ENCODE data around the gene CMAS. TPM values are rescaled to one million over a fixed set of nuclear protein-coding genes. Genes with fewer than 3 reads are reported as not detected.
A peak's percentile ranks its signal among the peaks of the same experiment; 100 is the strongest.
"Not testable (repeated sequence)": the region's sequence is repeated elsewhere in the genome, so short reads cannot be mapped to it uniquely, and the experiment has no call there.

CMAS gene
- 100 to 1,000 TPM in 1 of 2 donors, 10 to 100 TPM in 1; 79.9 to 103 TPM for polyA plus RNA-seq

DNA sequence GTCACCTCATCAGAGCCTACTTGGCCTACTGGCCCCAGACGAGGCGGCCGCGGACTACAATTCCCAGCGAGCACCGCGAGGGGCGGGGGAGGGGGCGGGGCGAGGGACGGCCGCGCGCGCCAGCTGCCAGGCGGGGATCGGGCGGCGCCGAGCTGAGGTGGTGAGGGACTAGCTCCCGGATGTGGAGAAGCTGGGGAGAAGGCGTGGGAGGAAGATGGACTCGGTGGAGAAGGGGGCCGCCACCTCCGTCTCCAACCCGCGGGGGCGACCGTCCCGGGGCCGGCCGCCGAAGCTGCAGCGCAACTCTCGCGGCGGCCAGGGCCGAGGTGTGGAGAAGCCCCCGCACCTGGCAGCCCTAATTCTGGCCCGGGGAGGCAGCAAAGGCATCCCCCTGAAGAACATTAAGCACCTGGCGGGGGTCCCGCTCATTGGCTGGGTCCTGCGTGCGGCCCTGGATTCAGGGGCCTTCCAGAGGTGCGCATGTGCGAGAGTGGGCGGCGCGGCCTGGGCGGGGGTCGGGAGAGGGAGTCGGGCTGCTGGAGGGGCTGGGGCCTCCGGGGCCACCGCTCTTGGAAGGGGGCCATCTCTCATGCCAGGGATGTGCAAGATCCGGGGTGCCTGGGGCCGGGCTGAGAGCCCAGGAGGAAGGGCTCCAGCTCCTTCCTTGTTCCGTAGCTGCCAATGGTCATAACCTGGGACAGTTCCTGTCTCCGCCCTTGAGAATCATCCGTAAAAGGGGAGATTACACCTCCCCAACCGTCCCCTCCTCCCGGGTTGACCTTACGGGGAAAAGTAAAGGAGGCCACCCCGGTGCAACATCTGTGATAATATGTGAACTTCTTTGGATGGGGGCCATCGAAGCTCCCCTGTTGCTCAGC lies at the start of gene CMAS:
Gene CMAS, plus strand, starts transcription at position 129 of the 878 bp plus-strand sequence. Its CDS starts 86 bp downstream, at position 215.
- Histone ChIP-seq H3K27ac (ENCODE audit: low read depth in 2 of 2, low read length in 1 of 2) (peak within 1 kb of the TSS; percentile 95 to 97), H3K27me3 (ENCODE audit: control insufficient read depth in 1 of 2, insufficient read depth in 2 of 2, low read length in 2 of 2) (no peaks in the 10 kb centered on the region), H3K4me1 (ENCODE audit: control insufficient read depth in 2 of 2, insufficient read depth in 2 of 2, low read length in 1 of 2) (no peaks in the 10 kb centered on the region), H3K36me3 (ENCODE audit: control insufficient read depth in 2 of 2, insufficient read depth in 2 of 2, low read length in 1 of 2) (no peaks in the 10 kb centered on the region), H3K9me3 (ENCODE audit: control insufficient read depth in 2 of 2, insufficient read depth in 1 of 2, low read depth in 1 of 2, low read length in 1 of 2) (no peaks in the 10 kb centered on the region), H3K4me3 (ENCODE audit: low read depth in 1 of 2, low read length in 2 of 2) (peak within 1 kb of the TSS; percentile 89 to 96)
- 0% methylated on average over 54 to 64 of the region's 64 CpGs for WGBS, 2 donors

GRCh38 chr12:21998295-21998694 lies 47.7 kb upstream of the CMAS start:
- H3K4me3 ChIP-seq (ENCODE audit: low read depth in 1 of 2, low read length in 2 of 2), result no peak overlapping the region
- H3K27me3 ChIP-seq (ENCODE audit: control insufficient read depth in 1 of 2, insufficient read depth in 2 of 2, low read length in 2 of 2), result no peaks in the 10 kb centered on the region
- no peaks in the 10 kb centered on the region for H3K9me3 ChIP-seq (ENCODE audit: control insufficient read depth in 2 of 2, insufficient read depth in 1 of 2, low read depth in 1 of 2, low read length in 1 of 2)
- H3K4me1 ChIP-seq (ENCODE audit: control insufficient read depth in 2 of 2, insufficient read depth in 2 of 2, low read length in 1 of 2), result no peaks in the 10 kb centered on the region
- 59 to 65% methylated on average over 2 of the region's 2 CpGs for whole genome bisulfite sequencing, 2 donors
- H3K36me3 ChIP-seq (ENCODE audit: control insufficient read depth in 2 of 2, insufficient read depth in 2 of 2, low read length in 1 of 2), result no peaks in the 10 kb centered on the region
- no peak overlapping the region for H3K27ac ChIP-seq (ENCODE audit: low read depth in 2 of 2, low read length in 1 of 2)

DNA sequence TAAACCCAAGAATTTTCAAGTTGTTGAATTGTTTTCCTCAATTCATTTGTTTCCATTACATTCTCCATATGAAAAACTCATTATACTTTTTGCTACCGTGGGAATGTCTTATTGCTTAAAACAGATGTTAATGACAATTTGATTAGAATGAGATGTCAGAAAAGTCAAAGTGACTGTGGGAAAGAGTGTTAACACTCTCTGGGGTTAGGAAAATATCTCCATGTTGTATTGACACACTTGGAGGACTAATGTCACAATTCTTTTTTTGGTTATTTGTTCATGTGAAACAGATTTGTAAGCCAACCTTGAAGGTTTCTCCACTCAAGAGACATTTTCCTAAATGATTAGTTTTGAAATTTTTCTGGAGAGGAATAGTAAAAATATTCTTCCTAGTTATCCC lies 47.2 kb upstream of the CMAS start:
- no peaks in the 10 kb centered on the region for H3K4me1 ChIP-seq (ENCODE audit: control insufficient read depth in 2 of 2, insufficient read depth in 2 of 2, low read length in 1 of 2)
- H3K9me3 ChIP-seq (ENCODE audit: control insufficient read depth in 2 of 2, insufficient read depth in 1 of 2, low read depth in 1 of 2, low read length in 1 of 2), result no peaks in the 10 kb centered on the region
- 60 to 80% methylated on average over 1 of the region's 1 CpG for WGBS, 2 donors
- H3K36me3 ChIP-seq (ENCODE audit: control insufficient read depth in 2 of 2, insufficient read depth in 2 of 2, low read length in 1 of 2), result no peaks in the 10 kb centered on the region
- no peaks in the 10 kb centered on the region for H3K27me3 ChIP-seq (ENCODE audit: control insufficient read depth in 1 of 2, insufficient read depth in 2 of 2, low read length in 2 of 2)
- no peak overlapping the region for H3K27ac ChIP-seq (ENCODE audit: low read depth in 2 of 2, low read length in 1 of 2)
- H3K4me3 ChIP-seq (ENCODE audit: low read depth in 1 of 2, low read length in 2 of 2), result no peak overlapping the region

DNA sequence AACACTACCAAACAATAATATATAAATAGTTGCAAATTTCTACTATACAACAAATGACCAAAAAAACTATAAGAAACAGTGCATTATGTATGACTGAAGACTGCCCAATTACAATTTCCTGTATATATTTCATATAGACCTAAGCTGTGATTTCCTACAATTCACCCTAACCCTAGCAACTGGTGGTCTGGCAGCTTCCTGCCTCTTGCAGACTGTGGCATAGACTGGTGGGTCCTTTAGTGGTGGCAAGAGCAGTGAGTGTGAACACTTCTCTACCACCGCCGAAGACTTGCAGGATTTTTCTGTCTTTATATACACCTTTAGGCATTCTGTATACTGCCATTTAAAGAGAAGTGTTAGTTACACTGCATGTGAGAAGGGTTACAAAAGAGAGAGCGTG lies 43.6 kb upstream of the CMAS start:
- WGBS, 2 donors, result 87 to 93% methylated on average over 3 of the region's 3 CpGs
- Histone ChIP-seq H3K27me3 (ENCODE audit: control insufficient read depth in 1 of 2, insufficient read depth in 2 of 2, low read length in 2 of 2) (no peaks in the 10 kb centered on the region), H3K9me3 (ENCODE audit: control insufficient read depth in 2 of 2, insufficient read depth in 1 of 2, low read depth in 1 of 2, low read length in 1 of 2) (no peaks in the 10 kb centered on the region), H3K4me3 (ENCODE audit: low read depth in 1 of 2, low read length in 2 of 2) (no peak overlapping the region), H3K4me1 (ENCODE audit: control insufficient read depth in 2 of 2, insufficient read depth in 2 of 2, low read length in 1 of 2) (no peaks in the 10 kb centered on the region), H3K27ac (ENCODE audit: low read depth in 2 of 2, low read length in 1 of 2) (no peak overlapping the region), H3K36me3 (ENCODE audit: control insufficient read depth in 2 of 2, insufficient read depth in 2 of 2, low read length in 1 of 2) (no peaks in the 10 kb centered on the region)

GRCh38 chr12:22007794-22008193 lies 38.2 kb upstream of the CMAS start:
- H3K27me3 ChIP-seq (ENCODE audit: control insufficient read depth in 1 of 2, insufficient read depth in 2 of 2, low read length in 2 of 2); H3K9me3 ChIP-seq (ENCODE audit: control insufficient read depth in 2 of 2, insufficient read depth in 1 of 2, low read depth in 1 of 2, low read length in 1 of 2); H3K4me1 ChIP-seq (ENCODE audit: control insufficient read depth in 2 of 2, insufficient read depth in 2 of 2, low read length in 1 of 2); H3K36me3 ChIP-seq (ENCODE audit: control insufficient read depth in 2 of 2, insufficient read depth in 2 of 2, low read length in 1 of 2); H3K4me3 ChIP-seq (ENCODE audit: low read depth in 1 of 2, low read length in 2 of 2); H3K27ac ChIP-seq (ENCODE audit: low read depth in 2 of 2, low read length in 1 of 2): not testable (repeated sequence)
- WGBS, 2 donors, result 42 to 60% methylated on average over 2 of the region's 2 CpGs

DNA sequence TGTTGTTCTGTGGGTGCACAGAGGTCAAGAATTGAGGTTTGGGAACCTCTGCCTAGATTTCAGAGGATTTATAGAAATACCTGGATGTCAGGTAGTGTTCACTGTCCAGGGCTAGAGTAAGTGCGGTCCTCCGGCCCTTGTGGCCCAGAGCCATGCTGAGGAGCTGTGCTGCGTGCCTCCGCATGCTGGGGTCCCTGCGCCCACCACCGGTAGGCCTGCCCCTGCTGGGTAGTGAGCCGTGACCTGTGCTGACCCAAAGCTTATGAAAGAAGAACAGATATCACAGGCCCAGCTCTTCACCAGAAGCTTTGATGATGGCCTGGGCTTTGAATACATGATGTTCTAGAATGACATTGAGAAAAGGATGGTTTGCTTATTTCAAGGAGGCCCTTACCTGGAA lies 37.8 kb upstream of the CMAS start:
- no peak overlapping the region for H3K4me3 ChIP-seq (ENCODE audit: low read depth in 1 of 2, low read length in 2 of 2)
- no peaks in the 10 kb centered on the region for H3K27me3 ChIP-seq (ENCODE audit: control insufficient read depth in 1 of 2, insufficient read depth in 2 of 2, low read length in 2 of 2)
- no peaks in the 10 kb centered on the region for H3K9me3 ChIP-seq (ENCODE audit: control insufficient read depth in 2 of 2, insufficient read depth in 1 of 2, low read depth in 1 of 2, low read length in 1 of 2)
- 92 to 94% methylated on average over 7 of the region's 7 CpGs for WGBS, 2 donors
- H3K36me3 ChIP-seq (ENCODE audit: control insufficient read depth in 2 of 2, insufficient read depth in 2 of 2, low read length in 1 of 2), result no peaks in the 10 kb centered on the region
- H3K4me1 ChIP-seq (ENCODE audit: control insufficient read depth in 2 of 2, insufficient read depth in 2 of 2, low read length in 1 of 2), result no peaks in the 10 kb centered on the region
- H3K27ac ChIP-seq (ENCODE audit: low read depth in 2 of 2, low read length in 1 of 2), result no peak overlapping the region

DNA sequence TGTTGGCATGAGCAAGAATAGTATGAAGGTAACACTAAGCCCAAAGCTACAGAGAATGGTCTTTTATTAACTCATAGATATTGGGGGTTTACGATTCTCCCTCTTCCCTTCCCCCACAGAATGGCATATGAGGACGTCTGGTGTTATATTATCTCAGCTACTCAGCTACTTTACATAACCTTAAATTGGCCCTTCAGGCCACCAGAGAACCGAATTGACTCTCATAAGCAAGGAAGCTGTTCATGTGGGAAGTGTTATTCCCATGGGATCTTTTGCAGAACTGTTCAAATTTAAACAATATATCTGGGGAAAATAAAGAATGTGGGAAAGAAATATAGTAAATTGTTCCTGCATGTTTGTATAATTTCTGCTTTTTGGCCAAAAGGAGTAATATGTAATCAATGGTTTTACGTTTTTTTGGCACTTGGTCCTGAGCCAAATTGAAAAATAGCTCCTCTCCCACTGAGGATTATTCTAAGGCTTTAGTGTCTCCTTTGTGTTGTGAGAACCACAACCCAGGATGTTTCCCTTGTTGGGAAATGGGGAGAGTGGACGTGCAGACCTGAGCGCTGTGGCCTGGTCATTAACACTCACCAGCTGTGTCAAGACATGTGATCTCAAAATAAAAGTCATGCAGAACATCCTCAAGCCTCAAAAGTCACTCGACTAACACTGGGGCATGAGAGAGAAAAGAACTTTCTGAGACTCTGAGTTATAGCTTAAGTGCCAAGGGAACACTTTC lies 31.8 kb upstream of the CMAS start:
- H3K27ac ChIP-seq (ENCODE audit: low read depth in 2 of 2, low read length in 1 of 2), result no peak overlapping the region
- H3K36me3 ChIP-seq (ENCODE audit: control insufficient read depth in 2 of 2, insufficient read depth in 2 of 2, low read length in 1 of 2), result no peaks in the 10 kb centered on the region
- H3K9me3 ChIP-seq (ENCODE audit: control insufficient read depth in 2 of 2, insufficient read depth in 1 of 2, low read depth in 1 of 2, low read length in 1 of 2), result no peaks in the 10 kb centered on the region
- 60 to 64% methylated on average over 7 of the region's 7 CpGs for WGBS, 2 donors
- H3K4me1 ChIP-seq (ENCODE audit: control insufficient read depth in 2 of 2, insufficient read depth in 2 of 2, low read length in 1 of 2), result no peaks in the 10 kb centered on the region
- no peak overlapping the region for H3K4me3 ChIP-seq (ENCODE audit: low read depth in 1 of 2, low read length in 2 of 2)
- H3K27me3 ChIP-seq (ENCODE audit: control insufficient read depth in 1 of 2, insufficient read depth in 2 of 2, low read length in 2 of 2), result no peaks in the 10 kb centered on the region

GRCh38 chr12:22014783-22015144 lies 31.3 kb upstream of the CMAS start:
- Histone ChIP-seq H3K4me3 (ENCODE audit: low read depth in 1 of 2, low read length in 2 of 2) (no peak overlapping the region), H3K27ac (ENCODE audit: low read depth in 2 of 2, low read length in 1 of 2) (no peak overlapping the region), H3K9me3 (ENCODE audit: control insufficient read depth in 2 of 2, insufficient read depth in 1 of 2, low read depth in 1 of 2, low read length in 1 of 2) (no peaks in the 10 kb centered on the region), H3K36me3 (ENCODE audit: control insufficient read depth in 2 of 2, insufficient read depth in 2 of 2, low read length in 1 of 2) (no peaks in the 10 kb centered on the region), H3K4me1 (ENCODE audit: control insufficient read depth in 2 of 2, insufficient read depth in 2 of 2, low read length in 1 of 2) (no peaks in the 10 kb centered on the region), H3K27me3 (ENCODE audit: control insufficient read depth in 1 of 2, insufficient read depth in 2 of 2, low read length in 2 of 2) (no peaks in the 10 kb centered on the region)
- WGBS, 2 donors, result 60 to 63% methylated on average over 7 of the region's 7 CpGs

- Histone ChIP-seq H3K4me3 (ENCODE audit: low read depth in 1 of 2, low read length in 2 of 2) (no peak overlapping the region), H3K36me3 (ENCODE audit: control insufficient read depth in 2 of 2, insufficient read depth in 2 of 2, low read length in 1 of 2) (no peaks in the 10 kb centered on the region), H3K4me1 (ENCODE audit: control insufficient read depth in 2 of 2, insufficient read depth in 2 of 2, low read length in 1 of 2) (no peaks in the 10 kb centered on the region), H3K9me3 (ENCODE audit: control insufficient read depth in 2 of 2, insufficient read depth in 1 of 2, low read depth in 1 of 2, low read length in 1 of 2) (no peaks in the 10 kb centered on the region), H3K27ac (ENCODE audit: low read depth in 2 of 2, low read length in 1 of 2) (no peak overlapping the region), H3K27me3 (ENCODE audit: control insufficient read depth in 1 of 2, insufficient read depth in 2 of 2, low read length in 2 of 2) (no peaks in the 10 kb centered on the region)
Observed at GRCh38 chr12:22016982-22017381, 29.0 kb upstream of the CMAS start.
